Transverse colon (tissue), 4 donors: ENCODE data around the gene XPNPEP3.

ENCODE experiments used
- EP300 ChIP-seq: sonication (generic); formaldehyde crosslinking; IDR thresholded peaks from one replicate; pipeline ENCODE4 v1.6.1; 2017; ENCODE audit warnings: antibody characterized with exemption, low read depth
- POLR2A ChIP-seq: fragments of 450-650 bp; IDR thresholded peaks from one replicate; pipeline ENCODE4 v1.6.1; 2016; ENCODE audit warnings: antibody characterized with exemption, mild to moderate bottlenecking, moderate library complexity
- POLR2AphosphoS5 ChIP-seq, 3 donors: sonication (generic); formaldehyde crosslinking; IDR thresholded peaks; one replicate each; pipeline ENCODE4 v1.6.1; 2016; ENCODE audit warnings: antibody characterized with exemption in 3 of 3
- TF ChIP-seq, protein P1 (sequence below), 5 experiments: fragments of 200-600 bp in 3 of 5; fragments of 450-650 bp in 2 of 5; sonication (generic) in 3 of 5; IDR thresholded peaks; 1 replicate in 2 of 5; 2 replicates in 3 of 5; pipeline ENCODE4 v1.5.1; 2016 to 2017; ENCODE audit warnings: antibody characterized with exemption in 5 of 5, inconsistent platforms in 3 of 5, mild to moderate bottlenecking in 2 of 5, moderate library complexity in 1 of 5

DNA sequence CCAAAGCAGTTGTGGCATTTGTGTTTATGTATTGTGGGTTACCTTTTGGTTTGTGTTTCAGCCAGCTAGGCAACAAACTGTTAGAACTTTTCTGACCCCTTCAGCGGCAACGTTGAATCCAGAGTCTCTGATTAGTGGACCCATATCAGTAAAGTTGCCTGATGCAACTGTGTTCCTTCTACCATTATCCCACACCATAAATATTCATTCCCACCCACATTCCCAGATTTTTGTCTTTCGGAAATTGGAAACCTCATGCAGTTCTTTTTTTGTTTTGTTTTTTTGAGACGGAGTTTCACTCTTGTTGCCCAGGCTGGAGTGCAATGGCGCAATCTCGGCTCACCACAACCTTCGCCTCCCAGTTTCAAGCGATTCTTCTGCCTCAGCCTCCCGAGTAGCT lies 63.6 kb downstream of the XPNPEP3 start:
- TF ChIP-seq POLR2A (no peak), EP300 (no peak), POLR2AphosphoS5 (IDR thresholded peaks at IDR 0.05) (no peak)
- TF ChIP-seq, protein P1, sequence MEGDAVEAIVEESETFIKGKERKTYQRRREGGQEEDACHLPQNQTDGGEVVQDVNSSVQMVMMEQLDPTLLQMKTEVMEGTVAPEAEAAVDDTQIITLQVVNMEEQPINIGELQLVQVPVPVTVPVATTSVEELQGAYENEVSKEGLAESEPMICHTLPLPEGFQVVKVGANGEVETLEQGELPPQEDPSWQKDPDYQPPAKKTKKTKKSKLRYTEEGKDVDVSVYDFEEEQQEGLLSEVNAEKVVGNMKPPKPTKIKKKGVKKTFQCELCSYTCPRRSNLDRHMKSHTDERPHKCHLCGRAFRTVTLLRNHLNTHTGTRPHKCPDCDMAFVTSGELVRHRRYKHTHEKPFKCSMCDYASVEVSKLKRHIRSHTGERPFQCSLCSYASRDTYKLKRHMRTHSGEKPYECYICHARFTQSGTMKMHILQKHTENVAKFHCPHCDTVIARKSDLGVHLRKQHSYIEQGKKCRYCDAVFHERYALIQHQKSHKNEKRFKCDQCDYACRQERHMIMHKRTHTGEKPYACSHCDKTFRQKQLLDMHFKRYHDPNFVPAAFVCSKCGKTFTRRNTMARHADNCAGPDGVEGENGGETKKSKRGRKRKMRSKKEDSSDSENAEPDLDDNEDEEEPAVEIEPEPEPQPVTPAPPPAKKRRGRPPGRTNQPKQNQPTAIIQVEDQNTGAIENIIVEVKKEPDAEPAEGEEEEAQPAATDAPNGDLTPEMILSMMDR (IDR thresholded peaks at IDR 0.05), result no peak
